K562 (cell line): Measurements from ENCODE around the gene COX14. TPM values are rescaled to one million over a fixed set of nuclear protein-coding genes. Genes with fewer than 3 reads are reported as not detected.
A peak's percentile ranks its signal among the peaks of the same experiment; 100 is the strongest.
"Not testable (repeated sequence)": the region's sequence is repeated elsewhere in the genome, so short reads cannot be mapped to it uniquely, and the experiment has no call there.

Experiments used
- ATAC-seq: fragments of 200-7000 bp; cut with Tn5 transposase; 3 replicates; pipeline ENCODE4 v1.9.1; 2020; ENCODE audit warnings: moderate library complexity
- BruUV-seq: library from RNA; stranded (reverse); fragments of 400-500 nt; replicated peaks from 2 replicates; lab custom pipeline; 2021; lab: Mats Ljungman, UMichigan
- CTCF ChIA-PET: fragments of 300-600 bp; formaldehyde crosslinking; extraction: SDS; loops from one replicate; lab custom pipeline; 2021; ENCODE audit warnings: low intra/inter-chr PET ratio; lab: Yijun Ruan, JAX
- POLR2A ChIA-PET: fragments of 300-600, 350-650 bp; sonication (Branson Sonifier 250); formaldehyde crosslinking; extraction: SDS; loops from one replicate; lab custom pipeline; 2021; ENCODE audit warnings: antibody characterized with exemption, inconsistent platforms; lab: Yijun Ruan, JAX
- DNase-seq, 4 experiments: peaks; one replicate each; pipeline versions ENCODE4 v3.0.0 to v3.0.0-alpha.2; 2011 to 2018; ENCODE audit warnings: low spot score in 3 of 4, mixed read lengths in 3 of 4; ENCODE audit errors: extremely low read depth in 1 of 4
- FAIRE-seq: peaks from 2 replicates; lab custom pipeline; 2011; peaks lifted over from hg19 to GRCh38; lab: Jason Lieb, UNC
- H2AFZ ChIP-seq: 2 replicates; pipeline ENCODE4 v1.6.0; 2011; ENCODE audit warnings: low read depth, low read length, control low read depth, inconsistent platforms
- H3K27ac ChIP-seq: fragments of 200-600 bp; 3 replicates; pipeline ENCODE4 v1.8.0; 2011; ENCODE audit warnings: low read depth, mild to moderate bottlenecking, control low read depth, inconsistent platforms, low read length, moderate library complexity, mixed read lengths; ENCODE audit errors: extremely low read depth
- H3K27me3 ChIP-seq, 2 experiments: fragments of 300-600 bp in 1 of 2; 2 replicates in 1 of 2; 3 replicates in 1 of 2; pipeline versions ENCODE4 v1.6.0 to v1.8.0; 2011; ENCODE audit warnings: inconsistent platforms in 2 of 2, low read length in 2 of 2, mild to moderate bottlenecking in 1 of 2, mixed read lengths in 1 of 2, moderate library complexity in 1 of 2; ENCODE audit not compliant: control insufficient read depth in 2 of 2, insufficient read depth in 2 of 2
- H3K36me3 ChIP-seq: fragments of 300-600 bp; 3 replicates; pipeline ENCODE4 v1.8.0; 2011; ENCODE audit warnings: mild to moderate bottlenecking, low read length, inconsistent platforms; ENCODE audit not compliant: control insufficient read depth, insufficient read depth
- H3K4me1 ChIP-seq, 2 experiments: fragments of 200-600 bp in 1 of 2; replicated peaks in 1 of 2; 2 replicates in 1 of 2; 3 replicates in 1 of 2; pipeline versions ENCODE4 v1.5.1 to v1.8.0; 2011; ENCODE audit warnings: inconsistent platforms in 2 of 2, low read length in 2 of 2, mild to moderate bottlenecking in 1 of 2, mixed read lengths in 1 of 2, moderate library complexity in 1 of 2; ENCODE audit not compliant: control insufficient read depth in 2 of 2, insufficient read depth in 2 of 2
- H3K4me2 ChIP-seq: 2 replicates; pipeline ENCODE4 v1.6.1; 2011; ENCODE audit warnings: low read length, control low read depth, inconsistent platforms, mixed read lengths; ENCODE audit not compliant: insufficient read depth
- H3K4me3 ChIP-seq: fragments of 200-600 bp; sonication (generic), shearing (Covaris generic); 2 replicates; pipeline ENCODE4 v1.5.1; 2016; ENCODE audit warnings: control low read depth, inconsistent platforms
- H3K79me2 ChIP-seq: fragments of 200-600 bp; 3 replicates; pipeline ENCODE4 v1.8.0; 2011; ENCODE audit warnings: low read length, inconsistent platforms; ENCODE audit not compliant: control insufficient read depth, insufficient read depth
- H3K9ac ChIP-seq, 2 experiments: 2 replicates each; pipeline versions ENCODE4 v1.6.0 to v1.6.1; 2011; ENCODE audit warnings: low read depth in 2 of 2, low read length in 2 of 2, control low read depth in 1 of 2, inconsistent platforms in 1 of 2, mild to moderate bottlenecking in 1 of 2, mixed read lengths in 1 of 2; ENCODE audit not compliant: insufficient read depth in 1 of 2
- H3K9me1 ChIP-seq: one replicate; pipeline ENCODE4 v1.6.0; 2011; ENCODE audit warnings: inconsistent platforms, mild to moderate bottlenecking, low read length, moderate library complexity; ENCODE audit not compliant: control insufficient read depth, insufficient read depth
- H3K9me3 ChIP-seq: replicated peaks from 2 replicates; pipeline ENCODE4 v1.5.1; 2011; ENCODE audit warnings: low read depth, low read length, inconsistent platforms; ENCODE audit not compliant: control insufficient read depth, insufficient read depth
- H4K20me1 ChIP-seq: replicated peaks from 2 replicates; pipeline ENCODE4 v1.6.1; 2011; ENCODE audit warnings: low read length, inconsistent platforms, mixed read lengths; ENCODE audit not compliant: control insufficient read depth, insufficient read depth
- CHAMP1 ChIP-seq: fragments of 450-650 bp; IDR thresholded peaks from 2 replicates; pipeline ENCODE4 v1.6.1; 2016; ENCODE audit warnings: mild to moderate bottlenecking
- CREB3L1 ChIP-seq: fragments of 450-650 bp; IDR thresholded peaks from 2 replicates; pipeline ENCODE4 v1.6.1; 2014; ENCODE audit warnings: low read depth, mild to moderate bottlenecking, moderate library complexity, borderline replicate concordance
- IRF2 ChIP-seq: sonication (generic); formaldehyde crosslinking; IDR thresholded peaks from 2 replicates; pipeline ENCODE4 v1.8.1; 2022; ENCODE audit warnings: mild to moderate bottlenecking, missing genetic modification reagents
- MTA3 ChIP-seq: fragments of 450-650 bp; formaldehyde crosslinking; IDR thresholded peaks from 2 replicates; pipeline ENCODE4 v1.6.1; 2017; ENCODE audit warnings: mild to moderate bottlenecking, borderline replicate concordance
- SMC3 ChIP-seq: conservative IDR thresholded peaks from 2 replicates; pipeline ENCODE4 v1.6.1; 2011; ENCODE audit warnings: low read depth, low read length, improper control_type of control experiment; ENCODE audit not compliant: insufficient read depth
- ZNF696 ChIP-seq: fragments of 250-450 bp; sonication (Bioruptor Pico); conservative IDR thresholded peaks from 2 replicates; pipeline ENCODE4 v1.4.0; 2020; ENCODE audit warnings: mild to moderate bottlenecking, moderate library complexity
- WGBS: fragments of 100-300 bp; shearing (Covaris generic); methylation state at CpG from one replicate; pipeline ENCODE4 v1.1.6; 2016; ENCODE audit warnings: low coverage, mixed read lengths; ENCODE audit not compliant: insufficient coverage; ENCODE audit errors: missing lambda C conversion rate; 5-methylcytosine and 5-hydroxymethylcytosine counted together
- in situ Hi-C: fragments of 300-500 bp; cut with MboI; formaldehyde crosslinking; loops from 4 replicates; pipeline ENCODE4 v1.15.0; 2018; ENCODE audit warnings: inconsistent platforms, mixed read lengths
- intact Hi-C: fragments of 100-400 bp; cut with micrococcal nuclease; formaldehyde crosslinking; loops from 2 replicates; pipeline ENCODE4 v1.14.2; 2022
- polyA plus RNA-seq, 8 experiments: library from polyadenylated mRNA; depleted of rRNA in 4 of 8; stranded (reverse) in 5 of 8; unstranded in 3 of 8; fragments of >200 nt; fragmentation: Nextera tagmentation in 2 of 8; fragmentation: Illumina TruSeq in 1 of 8; extraction: Ambion mirVana in 2 of 8; extraction: Trizol in 1 of 8; gene quantifications; 2 replicates each; pipeline versions ENCODE4 v1.2.1 to v1.2.3, GENCODE V29; 2011 to 2014; ENCODE audit warnings: inconsistent platforms in 1 of 8, missing spikeins in 1 of 8
- total RNA-seq, 7 experiments: library from RNA; depleted of rRNA in 6 of 7; stranded (reverse); fragments of >200 nt in 6 of 7; fragmentation: Illumina TruSeq in 2 of 7; extraction: Trizol in 2 of 7; gene quantifications; 2 replicates each; pipeline versions ENCODE4 v1.2.1 to v1.2.3, GENCODE V29; 2011 to 2021; ENCODE audit warnings: low replicate concordance in 1 of 7

COX14 gene
- total and polyA plus RNA-seq, 9 of the 15 experiments (the other 6 are each of a cell fraction or from before 2014, with no cell fraction given), result 44.4 to 269 (median 53.4) TPM

GRCh38 chr12:50083301-50083700 lies 28.7 kb upstream of the COX14 start:
- Histone ChIP-seq H3K9me1 (no peaks in the 10 kb centered on the region), H2AFZ (no peak overlapping the region), H3K27me3 (no peaks in the 10 kb centered on the region), H3K9me3 (no peaks in the 10 kb centered on the region), H3K27ac (no peak overlapping the region), H4K20me1 (peaks cover 5% of the 10 kb centered on the region), H3K9ac (0 out of 4 replicates have a peak overlapping the region, but pooled peaks of 1 of the 2 experiments have one; percentile 55), H3K36me3 (peaks cover 25% of the 10 kb centered on the region; the same call in 2 of the 3 replicates), H3K4me3 (no peak overlapping the region), H3K79me2 (peaks cover 10% of the 10 kb centered on the region), H3K4me2 (no peak overlapping the region), H3K4me1 (peaks cover 10 to 21% of the 10 kb centered on the region in 2 experiments; a peak in 4 of 5 replicates)
- no peak for DNase-seq
- no peak for TF ChIP-seq CREB3L1
- no peak for TF ChIP-seq ZNF696 (CRISPR knock-in tag)
- TF ChIP-seq MTA3, result no peak
- TF ChIP-seq SMC3, result no peak
- no peak for TF ChIP-seq CHAMP1
- TF ChIP-seq IRF2 (CRISPR knock-in tag), result no peak
- no TSS peak for BruUV-seq
- ChIA-PET POLR2A (interaction anchor here (0.6 to 1.2 kb wide), 8 partner anchors 44 to 850 kb away, joined by 3 to 6 read pairs (median 3); partner anchors contain the start of gene BCDIN3D), CTCF (no interaction called here)
- 82% methylated on average over 1 of the region's 1 CpG for WGBS
- FAIRE-seq, result no peak
- intact Hi-C loops, result no loop called here
- ATAC-seq, result no peak
- in situ Hi-C loops, result loop anchor here (5.0 kb wide), 1 partner anchor 94 kb away; no protein-coding TSS in a partner anchor

GRCh38 chr12:50084409-50084774 lies 27.6 kb upstream of the COX14 start:
- peak overlapping the region; percentile 82 for H3K4me3 ChIP-seq
- H3K27ac ChIP-seq, result peak overlapping the region; percentile 84
- H3K9ac ChIP-seq, result peak overlapping the region; percentile 83 to 86
- H3K9me1 ChIP-seq, H4K20me1 ChIP-seq, H3K27me3 ChIP-seq, BruUV-seq, DNase-seq, H3K9me3 ChIP-seq, FAIRE-seq, ATAC-seq, intact Hi-C loops: not testable (repeated sequence)
- in situ Hi-C loops, result loop anchor here (5.0 kb wide), 1 partner anchor 93 kb away; no protein-coding TSS in a partner anchor
- peaks cover 10% of the 10 kb centered on the region for H3K79me2 ChIP-seq
- peak overlapping the region; percentile 99 for H2AFZ ChIP-seq
- H3K4me2 ChIP-seq, result peak overlapping the region; percentile 90
- CTCF ChIA-PET, result interaction anchor here (0.5 kb wide), 1 partner anchor 12 kb away, joined by 3 read pairs; no protein-coding TSS in a partner anchor
- WGBS, result 36% methylated on average over 5 of the region's 7 CpGs
- peaks cover 35% of the 10 kb centered on the region for H3K36me3 ChIP-seq
- H3K4me1 ChIP-seq, result peaks cover 10 to 21% of the 10 kb centered on the region in 2 experiments; a peak in 4 of 5 replicates
- POLR2A ChIA-PET, result interaction anchor here (0.6 to 2.5 kb wide), 20 partner anchors 8 to 343 kb away, joined by 3 to 16 read pairs (median 4); partner anchors contain the start of genes CERS5, GPD1 and TMBIM6
